ENCODE data around the gene CDH22.

The CDH22 gene

DNA sequence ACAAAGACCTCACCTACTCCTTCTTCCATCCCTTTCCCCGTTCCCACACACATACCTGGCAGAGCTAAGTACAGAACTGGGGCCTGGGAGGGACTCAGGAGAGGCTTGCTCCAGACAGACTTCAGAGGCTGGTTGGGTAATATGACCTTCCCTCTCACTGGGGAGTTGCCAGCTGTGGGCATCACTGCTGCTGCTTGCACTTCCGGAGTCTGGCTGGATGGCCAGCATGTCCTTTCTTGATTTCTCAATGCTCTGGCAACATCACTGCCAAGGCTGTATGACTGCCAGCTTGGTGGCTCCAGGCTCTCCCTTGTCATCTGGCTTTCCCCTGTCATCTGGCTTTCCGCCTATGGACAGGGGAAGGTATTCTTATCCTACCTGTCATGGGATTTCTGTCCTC is 47.8 kb downstream of the CDH22 start:
- no peak overlapping the region for H2AFZ ChIP-seq (ENCODE audit: low read depth, low read length)
- H3K4me1 ChIP-seq (ENCODE audit: low read length), result no peaks in the 10 kb centered on the region
- no peaks in the 10 kb centered on the region for H4K20me1 ChIP-seq (ENCODE audit: insufficient read depth, low read length)
- no peak overlapping the region for H3K4me3 ChIP-seq (ENCODE audit: low read length)
- TF ChIP-seq EZH2phosphoT487 (IDR thresholded peaks at IDR 0.05; ENCODE audit: low read depth), result no peak
- TF ChIP-seq, protein P1, sequence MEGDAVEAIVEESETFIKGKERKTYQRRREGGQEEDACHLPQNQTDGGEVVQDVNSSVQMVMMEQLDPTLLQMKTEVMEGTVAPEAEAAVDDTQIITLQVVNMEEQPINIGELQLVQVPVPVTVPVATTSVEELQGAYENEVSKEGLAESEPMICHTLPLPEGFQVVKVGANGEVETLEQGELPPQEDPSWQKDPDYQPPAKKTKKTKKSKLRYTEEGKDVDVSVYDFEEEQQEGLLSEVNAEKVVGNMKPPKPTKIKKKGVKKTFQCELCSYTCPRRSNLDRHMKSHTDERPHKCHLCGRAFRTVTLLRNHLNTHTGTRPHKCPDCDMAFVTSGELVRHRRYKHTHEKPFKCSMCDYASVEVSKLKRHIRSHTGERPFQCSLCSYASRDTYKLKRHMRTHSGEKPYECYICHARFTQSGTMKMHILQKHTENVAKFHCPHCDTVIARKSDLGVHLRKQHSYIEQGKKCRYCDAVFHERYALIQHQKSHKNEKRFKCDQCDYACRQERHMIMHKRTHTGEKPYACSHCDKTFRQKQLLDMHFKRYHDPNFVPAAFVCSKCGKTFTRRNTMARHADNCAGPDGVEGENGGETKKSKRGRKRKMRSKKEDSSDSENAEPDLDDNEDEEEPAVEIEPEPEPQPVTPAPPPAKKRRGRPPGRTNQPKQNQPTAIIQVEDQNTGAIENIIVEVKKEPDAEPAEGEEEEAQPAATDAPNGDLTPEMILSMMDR (IDR thresholded peaks at IDR 0.05; ENCODE audit: low read depth, low read length), result no peak
- H3K79me2 ChIP-seq (ENCODE audit: low read length), result no peaks in the 10 kb centered on the region
- H3K27me3 ChIP-seq (ENCODE audit: low read depth, low read length), result peaks cover 70% of the 10 kb centered on the region
- no peak overlapping the region for H3K4me2 ChIP-seq (ENCODE audit: low read length)
- H3K36me3 ChIP-seq (replicated peaks; ENCODE audit: low read depth, low read length), result no peaks in the 10 kb centered on the region
- no peak overlapping the region for H3K27ac ChIP-seq (ENCODE audit: low read length)
- no peak overlapping the region for H3K9ac ChIP-seq (ENCODE audit: low read length)
- H3K9me3 ChIP-seq (ENCODE audit: insufficient read depth, low read length), result no peaks in the 10 kb centered on the region

DNA sequence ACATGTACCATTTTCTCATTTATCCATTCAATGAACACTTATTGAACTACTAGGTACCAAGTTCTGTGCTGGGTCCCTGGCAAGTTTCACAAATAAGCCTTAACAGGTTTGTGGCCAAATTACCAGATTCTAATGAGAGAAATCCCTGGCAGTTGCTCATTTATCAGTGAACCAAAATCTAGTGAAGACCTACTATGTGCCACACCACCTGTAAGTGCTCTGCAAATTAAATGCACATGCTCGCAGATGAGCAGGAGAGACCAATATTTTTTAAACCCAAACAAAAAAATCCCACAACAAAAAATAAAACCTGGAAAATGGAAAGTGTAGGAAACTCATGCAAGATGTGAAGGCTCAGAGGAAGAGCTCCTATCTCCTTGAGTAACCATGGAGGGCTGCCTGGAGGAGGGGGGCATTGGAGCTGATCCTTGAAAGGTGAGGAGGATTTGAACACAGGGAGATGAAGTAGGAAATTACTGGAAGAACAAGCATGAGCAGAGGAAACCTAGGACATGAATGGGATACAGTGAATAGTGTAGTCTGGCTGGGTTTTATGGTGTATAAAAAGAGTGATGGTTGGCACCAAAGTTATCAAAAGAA is 48.9 kb downstream of the CDH22 start:
- TF ChIP-seq EZH2phosphoT487 (IDR thresholded peaks at IDR 0.05; ENCODE audit: low read depth), result no peak
- TF ChIP-seq, protein P1 (IDR thresholded peaks at IDR 0.05; ENCODE audit: low read depth, low read length), result no peak
- H3K9me3 ChIP-seq (ENCODE audit: insufficient read depth, low read length), result no peaks in the 10 kb centered on the region
- no peaks in the 10 kb centered on the region for H3K4me1 ChIP-seq (ENCODE audit: low read length)
- no peak overlapping the region for H3K4me2 ChIP-seq (ENCODE audit: low read length)
- no peak overlapping the region for H3K27ac ChIP-seq (ENCODE audit: low read length)
- H3K27me3 ChIP-seq (ENCODE audit: low read depth, low read length), result peaks cover 73% of the 10 kb centered on the region
- no peaks in the 10 kb centered on the region for H3K79me2 ChIP-seq (ENCODE audit: low read length)
- no peaks in the 10 kb centered on the region for H4K20me1 ChIP-seq (ENCODE audit: insufficient read depth, low read length)
- H3K9ac ChIP-seq (ENCODE audit: low read length), result no peak overlapping the region
- no peaks in the 10 kb centered on the region for H3K36me3 ChIP-seq (replicated peaks; ENCODE audit: low read depth, low read length)
- H3K4me3 ChIP-seq (ENCODE audit: low read length), result no peak overlapping the region
- H2AFZ ChIP-seq (ENCODE audit: low read depth, low read length), result no peak overlapping the region

GRCh38 chr20:46257887-46258286 is 50.4 kb downstream of the CDH22 start:
- no peak overlapping the region for H2AFZ ChIP-seq (ENCODE audit: low read depth, low read length)
- no peak for TF ChIP-seq EZH2phosphoT487 (IDR thresholded peaks at IDR 0.05; ENCODE audit: low read depth)
- TF ChIP-seq, protein P1 (IDR thresholded peaks at IDR 0.05; ENCODE audit: low read depth, low read length), result no peak

GRCh38 chr20:46256293-46256692 is 52.0 kb downstream of the CDH22 start:
- no peak overlapping the region for H3K4me2 ChIP-seq (ENCODE audit: low read length)
- H3K27ac ChIP-seq (ENCODE audit: low read length), result no peak overlapping the region
- H3K9me3 ChIP-seq (ENCODE audit: insufficient read depth, low read length), result no peaks in the 10 kb centered on the region
- no peak overlapping the region for H3K9ac ChIP-seq (ENCODE audit: low read length)
- no peaks in the 10 kb centered on the region for H3K79me2 ChIP-seq (ENCODE audit: low read length)
- TF ChIP-seq, protein P1 (IDR thresholded peaks at IDR 0.05; ENCODE audit: low read depth, low read length), result no peak
- no peak for TF ChIP-seq EZH2phosphoT487 (IDR thresholded peaks at IDR 0.05; ENCODE audit: low read depth)
- H3K4me1 ChIP-seq (ENCODE audit: low read length), result no peaks in the 10 kb centered on the region
- H4K20me1 ChIP-seq (ENCODE audit: insufficient read depth, low read length), result no peaks in the 10 kb centered on the region
- H3K27me3 ChIP-seq (ENCODE audit: low read depth, low read length), result peaks cover 76% of the 10 kb centered on the region
- H3K4me3 ChIP-seq (ENCODE audit: low read length), result no peak overlapping the region
- H2AFZ ChIP-seq (ENCODE audit: low read depth, low read length), result no peak overlapping the region
- H3K36me3 ChIP-seq (replicated peaks; ENCODE audit: low read depth, low read length), result no peaks in the 10 kb centered on the region

More at GRCh38 chr20:46257887-46258286, 50.4 kb downstream of the CDH22 start:
- Histone ChIP-seq H4K20me1 (ENCODE audit: insufficient read depth, low read length) (no peaks in the 10 kb centered on the region), H3K36me3 (replicated peaks; ENCODE audit: low read depth, low read length) (no peaks in the 10 kb centered on the region), H3K4me2 (ENCODE audit: low read length) (no peak overlapping the region), H3K27ac (ENCODE audit: low read length) (no peak overlapping the region), H3K27me3 (ENCODE audit: low read depth, low read length) (peaks cover 72% of the 10 kb centered on the region), H3K9ac (ENCODE audit: low read length) (no peak overlapping the region), H3K79me2 (ENCODE audit: low read length) (no peaks in the 10 kb centered on the region), H3K4me1 (ENCODE audit: low read length) (no peaks in the 10 kb centered on the region), H3K4me3 (ENCODE audit: low read length) (no peak overlapping the region), H3K9me3 (ENCODE audit: insufficient read depth, low read length) (no peaks in the 10 kb centered on the region)
